K562 (cell line): ENCODE results near the gene SDC3. TPM values are rescaled to one million over a fixed set of nuclear protein-coding genes. Genes with fewer than 3 reads are reported as not detected.

Experiments
- BRCA1 ChIP-seq, 2 experiments: fragments of 450-650 bp in 1 of 2; sonication (generic) in 1 of 2; formaldehyde crosslinking in 1 of 2; IDR thresholded peaks; 2 replicates each; pipeline versions ENCODE4 v1.5.0 to v1.6.1; 2017 to 2020; ENCODE audit warnings: mild to moderate bottlenecking in 1 of 2, missing genetic modification reagents in 1 of 2
- DEAF1 ChIP-seq: fragments of 450-650 bp; formaldehyde crosslinking; IDR thresholded peaks from 2 replicates; pipeline ENCODE4 v1.4.0; 2020; ENCODE audit warnings: mild to moderate bottlenecking, moderate library complexity
- E2F8 ChIP-seq: fragments of 450-650 bp; IDR thresholded peaks from 2 replicates; pipeline ENCODE4 v1.7.1; 2018; ENCODE audit warnings: mild to moderate bottlenecking, low read depth; ENCODE audit not compliant: partially characterized antibody
- KAT7 ChIP-seq: sonication (generic); formaldehyde crosslinking; IDR thresholded peaks from 2 replicates; pipeline ENCODE4 v1.8.0; 2022; ENCODE audit warnings: missing genetic modification reagents, mild to moderate bottlenecking, borderline replicate concordance
- MAX ChIP-seq: sonication (generic); formaldehyde crosslinking; IDR thresholded peaks from 2 replicates; pipeline ENCODE4 v1.9.0; 2022; ENCODE audit warnings: mild to moderate bottlenecking, missing genetic modification reagents
- PML ChIP-seq: IDR thresholded peaks from 2 replicates; pipeline ENCODE4 v1.6.1; 2012; ENCODE audit warnings: low read length, inconsistent platforms
- POLR2B ChIP-seq: fragments of 450-650 bp; IDR thresholded peaks from 2 replicates; pipeline ENCODE4 v1.6.1; 2018; ENCODE audit warnings: low read depth; ENCODE audit not compliant: partially characterized antibody
- THRB ChIP-seq: fragments of 450-650 bp; formaldehyde crosslinking; conservative IDR thresholded peaks from 2 replicates; pipeline ENCODE4 v1.4.0; 2022; ENCODE audit warnings: mild to moderate bottlenecking, missing genetic modification characterization
- ZNF24 ChIP-seq: fragments of 450-650 bp; IDR thresholded peaks from 2 replicates; pipeline ENCODE4 v1.6.1; 2016
- ZNF780A ChIP-seq: fragments of 250-450 bp; sonication (Bioruptor Pico); IDR thresholded peaks from 2 replicates; pipeline ENCODE4 v1.5.0; 2021; ENCODE audit warnings: mild to moderate bottlenecking
- polyA plus RNA-seq, 8 experiments: library from polyadenylated mRNA; depleted of rRNA in 4 of 8; stranded (reverse) in 5 of 8; unstranded in 3 of 8; fragments of >200 nt; fragmentation: Nextera tagmentation in 2 of 8; fragmentation: Illumina TruSeq in 1 of 8; extraction: Ambion mirVana in 2 of 8; extraction: Trizol in 1 of 8; gene quantifications; 2 replicates each; pipeline versions ENCODE4 v1.2.1 to v1.2.3, GENCODE V29; 2011 to 2014; ENCODE audit warnings: inconsistent platforms in 1 of 8, missing spikeins in 1 of 8
- total RNA-seq, 7 experiments: library from RNA; depleted of rRNA in 6 of 7; stranded (reverse); fragments of >200 nt in 6 of 7; fragmentation: Illumina TruSeq in 2 of 7; extraction: Trizol in 2 of 7; gene quantifications; 2 replicates each; pipeline versions ENCODE4 v1.2.1 to v1.2.3, GENCODE V29; 2011 to 2021; ENCODE audit warnings: low replicate concordance in 1 of 7

SDC3 gene
- total and polyA plus RNA-seq, 9 of the 15 experiments (the other 6 are each of a cell fraction or from before 2014, with no cell fraction given): 0.38 to 44.1 (median 12.1) TPM

- TF ChIP-seq ZNF780A (CRISPR knock-in tag): no peak
- no peak for TF ChIP-seq DEAF1
- 0 out of 2 replicates have a peak, but pooled peaks have one; percentile 18 for TF ChIP-seq ZNF24
- TF ChIP-seq KAT7: 0 out of 2 replicates have a peak, but pooled peaks have one; percentile 21
- no peak for TF ChIP-seq THRB
- TF ChIP-seq MAX: peak; percentile 36; the same call in 1 of the 2 replicates
- peak; percentile 36 for TF ChIP-seq POLR2B
- TF ChIP-seq E2F8: no peak
- TF ChIP-seq BRCA1 (IDR thresholded peaks at IDR 0.05): no peak
- TF ChIP-seq BRCA1 (CRISPR knock-in tag; IDR thresholded peaks at IDR 0.05): no peak
- peak; percentile 11; the same call in 1 of the 2 replicates for TF ChIP-seq PML
Observed at GRCh38 chr1:30888391-30888790, 20.2 kb downstream of the SDC3 start (continued).
